GM19025 (cell line): ENCODE results near the gene RPRD1B.
"Not testable (repeated sequence)": the region's sequence is repeated elsewhere in the genome, so short reads cannot be mapped to it uniquely, and the experiment has no call there.

Source experiments
- ATAC-seq: cut with Tn5 transposase; IDR thresholded peaks from one replicate; pipeline ENCODE4 v1.9.1; 2021; ENCODE audit warnings: mild to moderate bottlenecking, low read depth, moderate library complexity; ENCODE audit not compliant: unreplicated experiment

The RPRD1B gene

GRCh38 chr20:38095017-38095686, 61.6 kb downstream of the RPRD1B start:
- ATAC-seq: no peak

GRCh38 chr20:38098952-38099351, 65.4 kb downstream of the RPRD1B start:
- ATAC-seq: no peak

GRCh38 chr20:38102206-38102605, 68.7 kb downstream of the RPRD1B start:
- not testable (repeated sequence) for ATAC-seq

GRCh38 chr20:38104285-38104684, 70.7 kb downstream of the RPRD1B start:
- no peak for ATAC-seq

GRCh38 chr20:38106461-38106860, 72.9 kb downstream of the RPRD1B start:
- no peak for ATAC-seq

GRCh38 chr20:38107386-38107785, 73.8 kb downstream of the RPRD1B start:
- not testable (repeated sequence) for ATAC-seq

- ATAC-seq: not testable (repeated sequence)
Observed at GRCh38 chr20:38107916-38108315, 74.4 kb downstream of the RPRD1B start.

GRCh38 chr20:38108438-38108985, 75.0 kb downstream of the RPRD1B start:
- no peak for ATAC-seq

GRCh38 chr20:38108986-38109541, 75.5 kb downstream of the RPRD1B start:
- ATAC-seq: no peak

GRCh38 chr20:38109591-38110524, 76.3 kb downstream of the RPRD1B start:
- no peak for ATAC-seq

- no peak for ATAC-seq
Observed at GRCh38 chr20:38110525-38111178, 77.1 kb downstream of the RPRD1B start.

GRCh38 chr20:38111366-38112232, 78.1 kb downstream of the RPRD1B start:
- ATAC-seq: no peak

- no peak for ATAC-seq
Observed at GRCh38 chr20:38112261-38112929, 78.8 kb downstream of the RPRD1B start.

- ATAC-seq: no peak
Observed at GRCh38 chr20:38112930-38113294, 79.4 kb downstream of the RPRD1B start.

- no peak for ATAC-seq
Observed at GRCh38 chr20:38113401-38114325, 80.1 kb downstream of the RPRD1B start.

- no peak for ATAC-seq
Observed at GRCh38 chr20:38114353-38114791, 80.8 kb downstream of the RPRD1B start.

- ATAC-seq: no peak
Observed at GRCh38 chr20:38115205-38115604, 81.7 kb downstream of the RPRD1B start.

GRCh38 chr20:38115896-38116295, 82.3 kb downstream of the RPRD1B start:
- no peak for ATAC-seq
